MG63 (cell line): Measurements from ENCODE around the gene COL13A1. TPM values are rescaled to one million over a fixed set of nuclear protein-coding genes. Genes with fewer than 3 reads are reported as not detected.

Source experiments
- DNase-seq: peaks from one replicate; pipeline ENCODE4 v3.0.0-alpha.2; 2020
- H3K27me3 ChIP-seq: fragments of 250-450 bp; sonication (Bioruptor Pico); 2 replicates; pipeline ENCODE4 v1.5.1; 2020; ENCODE audit warnings: mild to moderate bottlenecking, moderate library complexity
- H3K36me3 ChIP-seq: fragments of 250-450 bp; sonication (Bioruptor Pico); 2 replicates; pipeline ENCODE4 v1.5.1; 2020; ENCODE audit warnings: mild to moderate bottlenecking, moderate library complexity
- H3K4me3 ChIP-seq: fragments of 250-450 bp; sonication (Bioruptor Pico); 2 replicates; pipeline ENCODE4 v1.5.1; 2020; ENCODE audit warnings: mild to moderate bottlenecking, moderate library complexity
- H3K9me3 ChIP-seq: fragments of 250-450 bp; sonication (Bioruptor Pico); 2 replicates; pipeline ENCODE4 v1.5.1; 2020; ENCODE audit warnings: mild to moderate bottlenecking, moderate library complexity
- total RNA-seq: library from RNA; depleted of rRNA; stranded (reverse); fragments of >200 nt; shearing (Covaris generic); gene quantifications from 2 replicates; pipeline ENCODE4 v1.2.3, GENCODE V29; 2014; ENCODE audit warnings: low replicate concordance

The COL13A1 gene
- total RNA-seq, 1 experiment from 2014 or later: 9.1 TPM

DNA sequence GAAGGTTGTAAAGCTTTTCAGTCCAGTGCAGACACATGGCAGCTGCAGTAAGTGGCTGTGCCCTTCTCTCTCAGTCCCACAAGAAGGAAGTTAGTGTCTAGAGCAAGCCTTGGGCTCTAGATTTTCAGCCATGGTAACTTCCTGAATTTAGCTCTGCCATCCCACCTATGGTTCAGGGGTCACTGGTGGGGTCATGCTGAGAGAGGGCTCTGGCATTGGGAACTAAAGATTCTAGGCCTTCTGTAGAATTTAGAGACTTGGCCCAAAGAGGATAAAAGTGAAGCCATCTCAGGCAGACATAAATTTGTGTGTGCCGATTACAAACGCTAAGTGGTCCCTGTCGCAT is 113.5 kb downstream of the COL13A1 start:
- Histone ChIP-seq H3K9me3 (no peaks in the 10 kb centered on the region), H3K4me3 (no peak overlapping the region), H3K27me3 (no peaks in the 10 kb centered on the region), H3K36me3 (no peaks in the 10 kb centered on the region)
- no peak for DNase-seq

- H3K4me3 ChIP-seq: no peak overlapping the region
- no peak for DNase-seq
- no peaks in the 10 kb centered on the region for H3K36me3 ChIP-seq
- no peaks in the 10 kb centered on the region for H3K9me3 ChIP-seq
- no peaks in the 10 kb centered on the region for H3K27me3 ChIP-seq
Observed at GRCh38 chr10:69916118-69916517, 114.4 kb downstream of the COL13A1 start.

GRCh38 chr10:69918036-69918435 is 116.3 kb downstream of the COL13A1 start:
- Histone ChIP-seq H3K27me3 (no peaks in the 10 kb centered on the region), H3K36me3 (no peaks in the 10 kb centered on the region)
- no peak for DNase-seq

DNA sequence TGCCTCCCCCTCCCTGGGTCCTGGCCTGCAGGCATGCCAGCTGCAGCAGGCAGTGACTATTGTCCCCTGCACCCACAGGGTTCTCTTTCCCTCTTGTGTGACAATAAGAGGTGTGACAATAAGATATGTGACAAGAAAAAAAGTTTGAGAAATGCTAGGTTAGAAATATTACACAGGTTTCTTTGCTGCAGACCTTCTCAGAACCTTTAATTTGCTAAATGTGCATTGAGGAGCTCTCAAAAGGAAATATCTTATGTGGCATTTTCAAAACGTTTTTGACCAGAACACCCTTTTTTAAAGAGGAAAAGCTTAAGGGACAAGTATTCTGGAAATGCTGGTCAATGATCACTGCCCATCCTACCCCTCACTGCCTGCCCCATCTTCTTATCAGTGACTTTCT is 117.5 kb downstream of the COL13A1 start:
- Histone ChIP-seq H3K4me3 (no peak overlapping the region), H3K36me3 (no peaks in the 10 kb centered on the region), H3K27me3 (no peaks in the 10 kb centered on the region), H3K9me3 (no peaks in the 10 kb centered on the region)
- DNase-seq: no peak

More at GRCh38 chr10:69918036-69918435, 116.3 kb downstream of the COL13A1 start:
- H3K4me3 ChIP-seq: no peak overlapping the region
- H3K9me3 ChIP-seq: no peaks in the 10 kb centered on the region

GRCh38 chr10:69925111-69925510 is 123.4 kb downstream of the COL13A1 start:
- H3K9me3 ChIP-seq: no peaks in the 10 kb centered on the region
- H3K36me3 ChIP-seq: no peaks in the 10 kb centered on the region
- no peak overlapping the region for H3K4me3 ChIP-seq
- no peaks in the 10 kb centered on the region for H3K27me3 ChIP-seq
- no peak for DNase-seq

GRCh38 chr10:69928339-69928738 is 126.6 kb downstream of the COL13A1 start:
- DNase-seq: no peak
- Histone ChIP-seq H3K9me3 (no peaks in the 10 kb centered on the region), H3K4me3 (no peak overlapping the region), H3K36me3 (no peaks in the 10 kb centered on the region), H3K27me3 (no peaks in the 10 kb centered on the region)

- no peaks in the 10 kb centered on the region for H3K9me3 ChIP-seq
- DNase-seq: no peak
- no peak overlapping the region for H3K4me3 ChIP-seq
- H3K27me3 ChIP-seq: no peaks in the 10 kb centered on the region
- H3K36me3 ChIP-seq: no peaks in the 10 kb centered on the region
Observed at GRCh38 chr10:69929575-69929974, 127.9 kb downstream of the COL13A1 start.

- Histone ChIP-seq H3K27me3 (no peaks in the 10 kb centered on the region), H3K9me3 (no peaks in the 10 kb centered on the region), H3K4me3 (no peak overlapping the region), H3K36me3 (no peaks in the 10 kb centered on the region)
- DNase-seq: no peak
Observed at GRCh38 chr10:69934768-69935167, 133.1 kb downstream of the COL13A1 start.

GRCh38 chr10:69936091-69936490 is 134.4 kb downstream of the COL13A1 start:
- Histone ChIP-seq H3K36me3 (no peaks in the 10 kb centered on the region), H3K4me3 (no peak overlapping the region), H3K9me3 (no peaks in the 10 kb centered on the region), H3K27me3 (no peaks in the 10 kb centered on the region)
- DNase-seq: no peak

DNA sequence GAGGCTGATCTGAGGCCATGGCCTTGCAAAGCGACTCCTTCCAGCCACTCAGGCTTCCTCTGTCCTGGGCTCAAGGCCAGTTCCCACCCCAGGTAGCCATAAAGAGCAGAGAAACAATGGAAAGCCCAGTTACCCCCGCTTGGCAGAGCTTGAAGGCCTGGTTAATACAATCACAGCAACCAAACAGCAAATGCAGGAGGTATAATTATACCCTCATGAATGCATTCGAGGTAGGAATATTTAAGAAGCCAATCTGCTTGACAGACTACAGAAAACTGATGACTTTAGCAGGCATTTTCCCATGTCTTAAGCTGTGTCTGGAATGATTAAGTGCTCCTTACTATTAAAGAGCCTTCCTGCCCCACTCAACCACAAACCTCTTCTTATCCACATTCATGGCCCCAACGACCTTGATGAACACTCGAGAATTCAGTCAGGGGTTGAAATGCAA is 136.9 kb downstream of the COL13A1 start:
- DNase-seq: no peak
- no peaks in the 10 kb centered on the region for H3K36me3 ChIP-seq
- H3K9me3 ChIP-seq: no peaks in the 10 kb centered on the region
- H3K4me3 ChIP-seq: no peak overlapping the region
- no peaks in the 10 kb centered on the region for H3K27me3 ChIP-seq

GRCh38 chr10:69939061-69939460 is 137.4 kb downstream of the COL13A1 start:
- Histone ChIP-seq H3K4me3 (no peak overlapping the region), H3K36me3 (no peaks in the 10 kb centered on the region), H3K9me3 (no peaks in the 10 kb centered on the region), H3K27me3 (no peaks in the 10 kb centered on the region)
- DNase-seq: no peak

DNA sequence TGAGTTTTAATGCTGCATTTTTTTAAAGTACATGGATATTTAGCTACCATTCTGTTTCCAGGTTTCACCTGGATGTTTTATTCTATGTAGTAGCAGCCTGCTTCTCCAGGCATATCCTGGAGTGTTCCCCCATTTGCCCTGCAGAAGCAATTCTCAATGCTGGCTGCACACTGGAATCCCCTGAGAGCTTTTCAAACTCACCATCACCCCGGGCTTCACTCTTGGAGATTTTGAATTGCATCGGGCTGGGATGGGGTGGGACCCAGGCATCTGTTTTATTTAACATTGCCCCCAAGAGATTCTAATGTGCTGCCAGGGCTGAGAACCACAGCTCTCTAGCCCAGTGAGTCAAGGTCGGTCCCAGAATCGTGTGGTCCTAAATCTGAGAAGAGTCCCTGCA is 137.8 kb downstream of the COL13A1 start:
- Histone ChIP-seq H3K36me3 (no peaks in the 10 kb centered on the region), H3K4me3 (no peak overlapping the region), H3K27me3 (no peaks in the 10 kb centered on the region), H3K9me3 (no peaks in the 10 kb centered on the region)
- no peak for DNase-seq

DNA sequence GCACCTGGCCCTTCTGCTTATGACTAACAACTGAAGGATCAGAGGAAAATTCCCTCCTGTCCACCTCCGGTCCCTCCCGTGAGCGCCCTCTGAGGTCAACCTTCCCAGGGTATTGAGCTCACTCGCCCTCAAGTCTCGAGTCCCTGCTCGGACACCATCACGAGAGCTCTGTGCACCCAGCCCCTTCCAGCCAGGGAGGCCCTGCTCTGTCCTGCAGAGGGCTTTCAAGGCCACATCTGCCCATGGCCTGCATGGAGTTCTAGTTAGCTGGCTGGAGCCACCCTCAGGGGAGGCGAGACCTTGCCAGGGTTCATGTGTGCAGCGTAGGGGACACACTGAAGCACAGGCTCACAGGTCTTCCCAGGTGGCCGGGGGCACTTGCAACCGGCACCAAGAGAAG is 140.0 kb downstream of the COL13A1 start:
- Histone ChIP-seq H3K27me3 (no peaks in the 10 kb centered on the region), H3K9me3 (no peaks in the 10 kb centered on the region), H3K4me3 (no peak overlapping the region), H3K36me3 (no peaks in the 10 kb centered on the region)
- DNase-seq: no peak

DNA sequence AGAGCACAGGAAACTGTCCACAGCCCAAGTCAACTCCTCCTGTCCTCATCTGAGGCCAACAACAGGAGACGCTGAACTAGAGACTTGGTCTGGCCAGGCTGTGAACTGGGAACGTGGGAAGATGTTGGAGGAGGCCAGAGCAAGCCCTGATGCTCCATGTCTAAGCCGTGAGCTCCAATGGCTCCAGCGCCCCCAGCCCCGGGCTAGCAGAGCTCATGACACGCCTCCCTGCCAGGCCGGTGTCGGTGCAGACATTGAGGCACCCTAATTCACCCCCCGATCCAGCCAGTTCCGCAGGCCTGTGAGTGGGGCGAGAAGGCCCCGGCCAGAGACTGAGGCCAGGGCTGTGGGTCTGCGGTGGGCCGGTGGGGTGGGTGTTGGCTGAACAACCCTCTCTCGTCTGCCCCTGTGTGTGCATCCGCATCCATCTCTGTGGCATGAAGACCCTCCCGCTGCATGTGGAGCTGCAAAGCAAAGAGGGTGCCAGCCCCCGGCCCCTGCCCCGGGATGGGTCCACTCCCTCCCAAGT is 141.7 kb downstream of the COL13A1 start:
- no peak for DNase-seq
- Histone ChIP-seq H3K27me3 (no peaks in the 10 kb centered on the region), H3K36me3 (no peaks in the 10 kb centered on the region), H3K4me3 (no peak overlapping the region), H3K9me3 (no peaks in the 10 kb centered on the region)

- no peaks in the 10 kb centered on the region for H3K27me3 ChIP-seq
Observed at GRCh38 chr10:69944761-69945160, 143.1 kb downstream of the COL13A1 start.

DNA sequence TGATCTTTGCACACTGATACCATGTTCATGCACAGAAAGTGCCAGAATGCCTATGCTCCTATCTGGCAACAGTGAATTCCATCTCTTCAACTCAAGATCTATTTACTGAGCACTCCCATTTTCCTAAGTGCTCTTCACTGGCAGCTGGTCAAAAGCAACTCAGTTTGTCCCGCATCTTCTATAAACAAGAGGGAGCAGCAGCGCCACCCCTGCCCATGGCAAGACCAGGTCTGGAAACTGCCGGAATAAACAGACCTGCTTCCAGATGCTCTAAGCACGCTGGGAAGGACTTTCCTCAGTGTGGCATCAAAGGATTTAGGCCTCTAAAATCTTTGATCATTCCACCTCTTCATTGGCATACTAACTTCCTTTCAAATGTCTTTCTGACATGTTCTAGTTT is 146.6 kb downstream of the COL13A1 start:
- H3K4me3 ChIP-seq: no peak overlapping the region
- H3K9me3 ChIP-seq: no peaks in the 10 kb centered on the region
- no peaks in the 10 kb centered on the region for H3K27me3 ChIP-seq
- DNase-seq: no peak
- H3K36me3 ChIP-seq: no peaks in the 10 kb centered on the region

More at GRCh38 chr10:69944761-69945160, 143.1 kb downstream of the COL13A1 start:
- DNase-seq: no peak
- H3K9me3 ChIP-seq: no peaks in the 10 kb centered on the region
- no peak overlapping the region for H3K4me3 ChIP-seq
- no peaks in the 10 kb centered on the region for H3K36me3 ChIP-seq

- no peaks in the 10 kb centered on the region for H3K36me3 ChIP-seq
- DNase-seq: no peak
- H3K4me3 ChIP-seq: no peak overlapping the region
- no peaks in the 10 kb centered on the region for H3K27me3 ChIP-seq
- no peaks in the 10 kb centered on the region for H3K9me3 ChIP-seq
Observed at GRCh38 chr10:69949770-69950169, 148.1 kb downstream of the COL13A1 start.

- Histone ChIP-seq H3K36me3 (no peaks in the 10 kb centered on the region), H3K9me3 (no peaks in the 10 kb centered on the region), H3K27me3 (no peaks in the 10 kb centered on the region), H3K4me3 (no peak overlapping the region)
- DNase-seq: no peak
Observed at GRCh38 chr10:69951658-69952057, 150.0 kb downstream of the COL13A1 start.
